ENCODE data around the gene MCF2L.

MCF2L gene

GRCh38 chr13:113117911-113118260 is 148.9 kb downstream of the MCF2L start:
- Histone ChIP-seq H2BK12ac (ENCODE audit: low read length) (no peak overlapping the region), H2BK5ac (ENCODE audit: low read length) (no peak overlapping the region), H3K79me1 (ENCODE audit: low read depth, low read length) (no peaks in the 10 kb centered on the region), H3K36me3 (replicated peaks in 1 of 2; ENCODE audit: control insufficient read depth in 2 of 2, insufficient read depth in 2 of 2, low read length in 2 of 2) (peaks cover 0 to 2% of the 10 kb centered on the region in 2 donors), H3K23ac (ENCODE audit: low read depth, low read length, poor library complexity) (no peak overlapping the region), H2BK15ac (ENCODE audit: low read length) (peak overlapping the region; percentile 42), H4K8ac (ENCODE audit: low read depth, low read length) (no peak overlapping the region), H2AFZ (ENCODE audit: low read length) (no peak overlapping the region), H3K4me2 (ENCODE audit: insufficient read depth, low read length, poor library complexity, severe bottlenecking) (no peak overlapping the region), H3K18ac (ENCODE audit: low read length) (peak overlapping the region; percentile 34), H3K4me1 (ENCODE audit: control insufficient read depth in 2 of 2, insufficient read depth in 1 of 2, low read depth in 1 of 2, low read length in 2 of 2) (peaks cover 4 to 6% of the 10 kb centered on the region in 2 donors), H4K91ac (ENCODE audit: low read depth, low read length, poor library complexity) (no peak overlapping the region), H3K4me3 (ENCODE audit: low read length in 2 of 2) (no peak overlapping the region), H3K27me3 (ENCODE audit: control insufficient read depth in 3 of 3, insufficient read depth in 3 of 3, low read depth in 1 of 3, low read length in 3 of 3) (peaks cover 0 to 6% (median 0%) of the 10 kb centered on the region in 3 experiments), H2BK120ac (ENCODE audit: low read depth, low read length) (no peak overlapping the region), H3K14ac (ENCODE audit: low read length) (peak overlapping the region; percentile 60), H2AK5ac (ENCODE audit: low read depth, low read length) (peak overlapping the region; percentile 49), H3K27ac (replicated peaks; ENCODE audit: low read length) (no peak overlapping the region), H3K4ac (ENCODE audit: low read length) (no peak overlapping the region), H3K9me3 (replicated peaks in 1 of 2; ENCODE audit: control insufficient read depth in 2 of 2, insufficient read depth in 1 of 2, low read depth in 1 of 2, low read length in 2 of 2) (peaks cover 0 to 6% of the 10 kb centered on the region in 2 donors), H3K9ac (ENCODE audit: low read depth, low read length, poor library complexity) (no peak overlapping the region)
- DNase-seq (ENCODE audit: low spot score): no peak
- WGBS, 2 donors (ENCODE audit: extremely low coverage in 2 of 2, insufficient read length in 2 of 2, insufficient replicate concordance in 1 of 2): no CpG with 5 or more reads among the region's 9 CpGs

GRCh38 chr13:113118261-113119021 is 149.4 kb downstream of the MCF2L start:
- H3K23ac ChIP-seq (ENCODE audit: low read depth, low read length, poor library complexity): peak overlapping the region; percentile 57
- H2BK120ac ChIP-seq (ENCODE audit: low read depth, low read length): no peak overlapping the region
- H3K27ac ChIP-seq (replicated peaks; ENCODE audit: low read length): no peak overlapping the region
- H3K4ac ChIP-seq (ENCODE audit: low read length): no peak overlapping the region
- H2BK15ac ChIP-seq (ENCODE audit: low read length): peak overlapping the region; percentile 42
- peaks cover 0 to 6% of the 10 kb centered on the region in 2 donors for H3K9me3 ChIP-seq (replicated peaks in 1 of 2; ENCODE audit: control insufficient read depth in 2 of 2, insufficient read depth in 1 of 2, low read depth in 1 of 2, low read length in 2 of 2)
- H2AK5ac ChIP-seq (ENCODE audit: low read depth, low read length): peak overlapping the region; percentile 42
- DNase-seq (ENCODE audit: low spot score): no peak
- H2AFZ ChIP-seq (ENCODE audit: low read length): no peak overlapping the region
- WGBS, 2 donors (ENCODE audit: extremely low coverage in 2 of 2, insufficient read length in 2 of 2, insufficient replicate concordance in 1 of 2): no CpG with 5 or more reads among the region's 42 CpGs
- H3K14ac ChIP-seq (ENCODE audit: low read length): peak overlapping the region; percentile 43
- no peaks in the 10 kb centered on the region for H3K79me1 ChIP-seq (ENCODE audit: low read depth, low read length)
- peaks cover 0 to 2% of the 10 kb centered on the region in 2 donors for H3K36me3 ChIP-seq (replicated peaks in 1 of 2; ENCODE audit: control insufficient read depth in 2 of 2, insufficient read depth in 2 of 2, low read length in 2 of 2)
- H3K18ac ChIP-seq (ENCODE audit: low read length): peak overlapping the region; percentile 22
- no peak overlapping the region for H3K9ac ChIP-seq (ENCODE audit: low read depth, low read length, poor library complexity)
- peaks cover 9 to 10% of the 10 kb centered on the region in 2 donors for H3K4me1 ChIP-seq (ENCODE audit: control insufficient read depth in 2 of 2, insufficient read depth in 1 of 2, low read depth in 1 of 2, low read length in 2 of 2)
- H3K27me3 ChIP-seq (ENCODE audit: control insufficient read depth in 3 of 3, insufficient read depth in 3 of 3, low read depth in 1 of 3, low read length in 3 of 3): peaks cover 0 to 6% (median 0%) of the 10 kb centered on the region in 3 experiments
- H3K4me2 ChIP-seq (ENCODE audit: insufficient read depth, low read length, poor library complexity, severe bottlenecking): no peak overlapping the region
- no peak overlapping the region for H2BK5ac ChIP-seq (ENCODE audit: low read length)
- H4K8ac ChIP-seq (ENCODE audit: low read depth, low read length): no peak overlapping the region
- peak overlapping the region; percentile 13 for H4K91ac ChIP-seq (ENCODE audit: low read depth, low read length, poor library complexity)
- H2BK12ac ChIP-seq (ENCODE audit: low read length): no peak overlapping the region
- H3K4me3 ChIP-seq (ENCODE audit: low read length in 2 of 2): no peak overlapping the region

DNA sequence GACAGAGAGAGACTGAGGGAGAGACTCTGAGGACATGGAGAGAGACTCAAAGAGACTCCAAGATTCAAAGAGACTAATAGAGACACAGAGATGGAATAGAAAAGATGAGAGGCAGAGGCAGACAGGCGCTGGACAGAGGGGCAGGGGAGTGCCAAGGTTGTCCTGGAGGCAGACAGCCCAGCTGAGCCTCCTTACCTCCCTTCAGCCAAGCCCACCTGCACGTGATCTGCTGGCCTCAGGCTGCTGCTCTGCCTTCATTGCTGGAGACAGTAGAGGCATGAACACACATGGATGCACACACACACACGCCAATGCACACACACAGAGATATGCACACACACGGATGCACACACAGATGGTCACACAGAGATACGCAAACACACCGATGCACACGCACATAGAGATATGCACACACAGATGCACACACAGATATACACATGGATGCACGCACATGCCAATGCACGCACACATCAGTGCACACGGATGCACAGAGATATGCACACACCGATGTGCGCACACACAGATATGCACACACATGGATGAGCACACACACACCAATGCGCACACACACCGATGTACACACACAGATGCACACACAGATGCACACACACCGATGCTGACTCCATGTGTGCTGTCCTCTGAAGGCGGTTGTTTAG is 150.3 kb downstream of the MCF2L start:
- Histone ChIP-seq H3K27me3 (ENCODE audit: control insufficient read depth in 3 of 3, insufficient read depth in 3 of 3, low read depth in 1 of 3, low read length in 3 of 3) (peaks cover 0 to 6% (median 0%) of the 10 kb centered on the region in 3 experiments), H2BK15ac (ENCODE audit: low read length) (no peak overlapping the region), H2BK12ac (ENCODE audit: low read length) (no peak overlapping the region), H3K36me3 (replicated peaks in 1 of 2; ENCODE audit: control insufficient read depth in 2 of 2, insufficient read depth in 2 of 2, low read length in 2 of 2) (peaks cover 0 to 2% of the 10 kb centered on the region in 2 donors), H3K79me1 (ENCODE audit: low read depth, low read length) (no peaks in the 10 kb centered on the region), H3K14ac (ENCODE audit: low read length) (peak overlapping the region; percentile 49), H4K91ac (ENCODE audit: low read depth, low read length, poor library complexity) (no peak overlapping the region), H3K4me2 (ENCODE audit: insufficient read depth, low read length, poor library complexity, severe bottlenecking) (no peak overlapping the region), H3K18ac (ENCODE audit: low read length) (no peak overlapping the region), H2AFZ (ENCODE audit: low read length) (no peak overlapping the region), H2BK5ac (ENCODE audit: low read length) (no peak overlapping the region), H3K4me1 (ENCODE audit: control insufficient read depth in 2 of 2, insufficient read depth in 1 of 2, low read depth in 1 of 2, low read length in 2 of 2) (peaks cover 10 to 11% of the 10 kb centered on the region in 2 donors), H3K4ac (ENCODE audit: low read length) (no peak overlapping the region), H4K8ac (ENCODE audit: low read depth, low read length) (no peak overlapping the region), H2AK5ac (ENCODE audit: low read depth, low read length) (no peak overlapping the region), H3K23ac (ENCODE audit: low read depth, low read length, poor library complexity) (peak overlapping the region; percentile 68), H3K9ac (ENCODE audit: low read depth, low read length, poor library complexity) (peak overlapping the region; percentile 38), H2BK120ac (ENCODE audit: low read depth, low read length) (no peak overlapping the region), H3K9me3 (replicated peaks in 1 of 2; ENCODE audit: control insufficient read depth in 2 of 2, insufficient read depth in 1 of 2, low read depth in 1 of 2, low read length in 2 of 2) (peaks cover 0 to 6% of the 10 kb centered on the region in 2 donors), H3K27ac (replicated peaks; ENCODE audit: low read length) (no peak overlapping the region), H3K4me3 (ENCODE audit: low read length in 2 of 2) (peak overlapping the region in 1 of 2 donors; percentile 17)
- WGBS, 2 donors (ENCODE audit: extremely low coverage in 2 of 2, insufficient read length in 2 of 2, insufficient replicate concordance in 1 of 2): no CpG with 5 or more reads among the region's 16 CpGs
- DNase-seq (ENCODE audit: low spot score): no peak

DNA sequence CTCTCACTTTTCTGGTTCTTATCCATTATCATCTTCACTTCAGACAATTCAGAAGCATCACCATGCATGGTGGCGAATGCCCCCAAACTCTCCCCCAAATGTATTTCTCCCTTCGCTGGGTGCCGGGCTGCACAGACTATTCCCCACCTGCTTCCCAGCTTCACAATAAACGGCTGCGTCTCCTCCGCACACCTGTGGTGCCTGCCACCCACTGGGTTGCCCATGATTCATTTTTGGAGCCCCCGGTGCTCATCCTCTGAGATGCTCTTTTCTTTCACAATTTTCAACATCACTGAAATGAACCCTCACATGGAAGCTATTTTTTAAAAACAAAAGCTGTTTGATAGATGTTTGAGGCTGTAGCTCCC is 150.8 kb downstream of the MCF2L start:
- no CpG with 5 or more reads among the region's 7 CpGs for WGBS, 2 donors (ENCODE audit: extremely low coverage in 2 of 2, insufficient read length in 2 of 2, insufficient replicate concordance in 1 of 2)
- H2BK120ac ChIP-seq (ENCODE audit: low read depth, low read length): no peak overlapping the region
- H3K27me3 ChIP-seq (ENCODE audit: control insufficient read depth in 3 of 3, insufficient read depth in 3 of 3, low read depth in 1 of 3, low read length in 3 of 3): peaks cover 0 to 6% (median 0%) of the 10 kb centered on the region in 3 experiments
- no peak overlapping the region for H2AK5ac ChIP-seq (ENCODE audit: low read depth, low read length)
- no peak overlapping the region for H3K18ac ChIP-seq (ENCODE audit: low read length)
- no peak overlapping the region for H3K4me2 ChIP-seq (ENCODE audit: insufficient read depth, low read length, poor library complexity, severe bottlenecking)
- H2AFZ ChIP-seq (ENCODE audit: low read length): no peak overlapping the region
- no peak overlapping the region for H4K8ac ChIP-seq (ENCODE audit: low read depth, low read length)
- no peaks in the 10 kb centered on the region for H3K79me1 ChIP-seq (ENCODE audit: low read depth, low read length)
- no peak overlapping the region for H2BK5ac ChIP-seq (ENCODE audit: low read length)
- peaks cover 10 to 11% of the 10 kb centered on the region in 2 donors for H3K4me1 ChIP-seq (ENCODE audit: control insufficient read depth in 2 of 2, insufficient read depth in 1 of 2, low read depth in 1 of 2, low read length in 2 of 2)
- no peak overlapping the region for H3K23ac ChIP-seq (ENCODE audit: low read depth, low read length, poor library complexity)
- no peak overlapping the region for H3K4me3 ChIP-seq (ENCODE audit: low read length in 2 of 2)
- no peak overlapping the region for H3K14ac ChIP-seq (ENCODE audit: low read length)
- no peak overlapping the region for H2BK15ac ChIP-seq (ENCODE audit: low read length)
- DNase-seq (ENCODE audit: low spot score): no peak
- H4K91ac ChIP-seq (ENCODE audit: low read depth, low read length, poor library complexity): no peak overlapping the region
- no peak overlapping the region for H3K4ac ChIP-seq (ENCODE audit: low read length)
- H2BK12ac ChIP-seq (ENCODE audit: low read length): no peak overlapping the region
- H3K36me3 ChIP-seq (replicated peaks in 1 of 2; ENCODE audit: control insufficient read depth in 2 of 2, insufficient read depth in 2 of 2, low read length in 2 of 2): peaks cover 0 to 2% of the 10 kb centered on the region in 2 donors
- no peak overlapping the region for H3K27ac ChIP-seq (replicated peaks; ENCODE audit: low read length)
- peaks cover 0 to 4% of the 10 kb centered on the region in 2 donors for H3K9me3 ChIP-seq (replicated peaks in 1 of 2; ENCODE audit: control insufficient read depth in 2 of 2, insufficient read depth in 1 of 2, low read depth in 1 of 2, low read length in 2 of 2)
- no peak overlapping the region for H3K9ac ChIP-seq (ENCODE audit: low read depth, low read length, poor library complexity)

Data from neuronal stem cell (in vitro differentiated cells).